PFSK-1 (cell line): Measurements from ENCODE around the gene NSL1.

Source experiments
- FOXP2 ChIP-seq: optimal IDR thresholded peaks from 2 replicates; pipeline ENCODE3; 2011; ENCODE audit warnings: borderline replicate concordance, control low read depth, inconsistent platforms; ENCODE audit not compliant: insufficient read depth; ENCODE audit errors: extremely low read length, extremely low read depth
- POLR2AphosphoS5 ChIP-seq: IDR thresholded peaks from 2 replicates; pipeline ENCODE4 v1.6.1; 2012; ENCODE audit warnings: low read depth, mild to moderate bottlenecking, control low read depth, low read length, moderate library complexity
- SIN3A ChIP-seq: IDR thresholded peaks from 2 replicates; pipeline ENCODE4 v1.6.1; 2012; ENCODE audit warnings: mild to moderate bottlenecking, low read length, moderate library complexity, borderline replicate concordance; ENCODE audit not compliant: insufficient read depth
- TAF1 ChIP-seq: IDR thresholded peaks from 2 replicates; pipeline ENCODE4 v1.6.1; 2012; ENCODE audit warnings: low read length, control low read depth, borderline replicate concordance; ENCODE audit not compliant: insufficient read depth
- TF ChIP-seq, protein P1 (sequence below), 2 experiments: IDR thresholded peaks; 2 replicates each; pipeline versions ENCODE4 v1.6.1 to v1.8.0; 2011 to 2012; ENCODE audit warnings: low read depth in 2 of 2, low read length in 2 of 2, control low read depth in 1 of 2, inconsistent platforms in 1 of 2, mild to moderate bottlenecking in 1 of 2, moderate library complexity in 1 of 2; ENCODE audit not compliant: insufficient read depth in 1 of 2

NSL1 gene

DNA sequence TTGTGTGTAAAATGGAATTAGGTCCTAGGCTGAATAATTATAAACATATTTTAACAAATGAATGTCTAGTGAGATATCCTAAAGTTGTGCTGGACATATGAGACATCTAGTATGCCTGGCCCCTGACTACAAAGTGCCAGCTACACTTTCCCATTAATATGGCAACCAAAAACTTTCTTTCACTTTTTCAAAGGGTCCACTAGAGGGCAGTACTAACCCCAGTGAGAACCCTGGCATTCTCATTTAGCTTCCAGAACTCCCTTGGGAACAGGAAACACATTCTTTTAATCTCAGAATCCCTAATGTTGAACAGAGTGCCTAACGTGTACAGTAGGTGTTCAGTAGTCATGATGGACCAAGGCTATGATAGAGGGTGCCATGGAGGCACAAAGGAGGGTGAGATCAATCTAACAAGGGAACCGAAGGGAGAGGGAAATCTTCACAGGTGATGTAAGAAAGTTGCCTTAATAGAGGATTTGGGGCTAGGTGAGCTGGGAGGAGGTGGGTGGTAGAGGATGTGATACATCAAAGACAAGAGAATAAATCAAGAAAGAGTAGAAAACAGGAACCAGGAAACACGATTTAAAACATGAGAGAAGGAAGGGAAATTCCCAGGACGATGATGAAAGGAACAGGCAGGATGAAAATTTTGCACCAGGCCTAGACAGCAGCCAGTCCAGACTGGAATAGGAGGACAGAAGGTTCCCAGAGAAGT lies 41.6 kb downstream of the NSL1 start:
- TF ChIP-seq FOXP2 (no peak), TAF1 (no peak), POLR2AphosphoS5 (no peak), SIN3A (no peak)
- TF ChIP-seq, protein P1, sequence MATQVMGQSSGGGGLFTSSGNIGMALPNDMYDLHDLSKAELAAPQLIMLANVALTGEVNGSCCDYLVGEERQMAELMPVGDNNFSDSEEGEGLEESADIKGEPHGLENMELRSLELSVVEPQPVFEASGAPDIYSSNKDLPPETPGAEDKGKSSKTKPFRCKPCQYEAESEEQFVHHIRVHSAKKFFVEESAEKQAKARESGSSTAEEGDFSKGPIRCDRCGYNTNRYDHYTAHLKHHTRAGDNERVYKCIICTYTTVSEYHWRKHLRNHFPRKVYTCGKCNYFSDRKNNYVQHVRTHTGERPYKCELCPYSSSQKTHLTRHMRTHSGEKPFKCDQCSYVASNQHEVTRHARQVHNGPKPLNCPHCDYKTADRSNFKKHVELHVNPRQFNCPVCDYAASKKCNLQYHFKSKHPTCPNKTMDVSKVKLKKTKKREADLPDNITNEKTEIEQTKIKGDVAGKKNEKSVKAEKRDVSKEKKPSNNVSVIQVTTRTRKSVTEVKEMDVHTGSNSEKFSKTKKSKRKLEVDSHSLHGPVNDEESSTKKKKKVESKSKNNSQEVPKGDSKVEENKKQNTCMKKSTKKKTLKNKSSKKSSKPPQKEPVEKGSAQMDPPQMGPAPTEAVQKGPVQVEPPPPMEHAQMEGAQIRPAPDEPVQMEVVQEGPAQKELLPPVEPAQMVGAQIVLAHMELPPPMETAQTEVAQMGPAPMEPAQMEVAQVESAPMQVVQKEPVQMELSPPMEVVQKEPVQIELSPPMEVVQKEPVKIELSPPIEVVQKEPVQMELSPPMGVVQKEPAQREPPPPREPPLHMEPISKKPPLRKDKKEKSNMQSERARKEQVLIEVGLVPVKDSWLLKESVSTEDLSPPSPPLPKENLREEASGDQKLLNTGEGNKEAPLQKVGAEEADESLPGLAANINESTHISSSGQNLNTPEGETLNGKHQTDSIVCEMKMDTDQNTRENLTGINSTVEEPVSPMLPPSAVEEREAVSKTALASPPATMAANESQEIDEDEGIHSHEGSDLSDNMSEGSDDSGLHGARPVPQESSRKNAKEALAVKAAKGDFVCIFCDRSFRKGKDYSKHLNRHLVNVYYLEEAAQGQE (IDR thresholded peaks at IDR 0.05; ENCODE audit: insufficient read depth in 1 of 2, low read depth in 2 of 2, low read length in 2 of 2) = no peak

DNA sequence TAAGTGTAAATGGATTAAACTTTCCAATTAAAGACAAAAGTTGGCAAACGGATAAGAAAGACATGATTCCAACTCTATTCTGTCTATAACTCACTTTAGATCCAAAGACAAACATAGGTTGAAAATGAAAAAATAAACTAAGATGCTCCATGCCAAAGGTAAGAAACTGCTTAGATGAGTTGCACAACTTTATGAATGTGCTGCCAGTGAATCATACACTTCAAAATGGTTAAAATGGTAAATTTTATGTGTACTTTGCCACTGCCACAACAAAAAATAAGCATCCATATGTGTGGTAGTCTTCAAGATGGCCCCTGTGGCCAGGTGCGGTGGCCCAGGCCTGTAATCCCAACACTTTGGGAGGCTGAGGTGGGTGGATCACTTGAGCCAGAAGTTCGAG lies 45.0 kb downstream of the NSL1 start:
- TF ChIP-seq, protein P1 (IDR thresholded peaks at IDR 0.05; ENCODE audit: insufficient read depth in 1 of 2, low read depth in 2 of 2, low read length in 2 of 2) = no peak
- TF ChIP-seq POLR2AphosphoS5 (no peak), FOXP2 (no peak), SIN3A (no peak), TAF1 (no peak)

DNA sequence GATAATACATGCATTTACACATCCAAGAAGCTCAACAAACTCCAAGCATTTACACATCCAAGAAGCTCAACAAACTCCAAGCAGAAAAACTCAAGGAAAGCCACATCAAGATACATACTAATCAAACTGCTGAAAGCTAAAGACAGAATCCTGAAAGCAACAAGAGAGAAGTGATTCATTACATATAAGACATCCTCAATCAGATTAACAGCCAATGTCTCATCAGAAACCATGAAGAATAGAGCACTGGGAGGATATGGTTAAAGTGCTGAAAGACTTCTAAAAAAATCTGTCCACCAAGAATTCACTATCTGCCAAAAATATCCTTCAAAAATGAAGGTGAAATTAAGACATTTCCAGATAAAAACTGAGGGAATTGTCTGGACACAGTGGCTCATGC lies 46.3 kb downstream of the NSL1 start:
- TF ChIP-seq TAF1 (no peak), FOXP2 (no peak), POLR2AphosphoS5 (no peak)
- TF ChIP-seq, protein P1 (IDR thresholded peaks at IDR 0.05; ENCODE audit: insufficient read depth in 1 of 2, low read depth in 2 of 2, low read length in 2 of 2) = no peak

DNA sequence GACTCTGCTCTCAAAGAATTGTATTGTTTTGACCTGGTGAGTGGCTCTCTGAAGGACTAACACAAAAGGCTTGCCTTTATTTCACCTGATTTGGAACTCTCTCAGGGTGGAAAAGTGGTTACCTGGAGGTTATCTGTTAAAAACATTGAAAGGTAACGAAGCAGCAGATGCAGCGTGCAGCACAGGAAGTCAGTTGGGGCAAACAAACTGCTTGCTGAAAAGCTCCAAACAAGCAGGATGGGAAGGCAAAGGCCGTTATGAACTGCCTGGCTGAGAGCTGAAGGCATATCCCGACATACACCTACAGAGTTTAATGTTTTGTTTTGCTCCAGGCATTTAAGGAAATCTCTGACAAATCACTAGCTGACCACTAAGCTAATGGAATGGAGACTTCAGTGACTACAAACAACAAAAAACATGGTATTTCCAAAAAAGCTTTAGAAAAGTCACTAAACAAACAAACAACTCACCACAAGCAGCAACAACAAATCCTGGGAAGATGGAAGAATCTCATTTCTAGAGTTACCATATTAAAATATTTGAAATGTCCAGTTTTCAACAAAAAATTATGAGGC lies 47.6 kb downstream of the NSL1 start:
- no peak for TF ChIP-seq SIN3A
- TF ChIP-seq FOXP2 = no peak
- TF ChIP-seq, protein P1 (IDR thresholded peaks at IDR 0.05; ENCODE audit: insufficient read depth in 1 of 2, low read depth in 2 of 2, low read length in 2 of 2) = no peak
- no peak for TF ChIP-seq TAF1
- no peak for TF ChIP-seq POLR2AphosphoS5

DNA sequence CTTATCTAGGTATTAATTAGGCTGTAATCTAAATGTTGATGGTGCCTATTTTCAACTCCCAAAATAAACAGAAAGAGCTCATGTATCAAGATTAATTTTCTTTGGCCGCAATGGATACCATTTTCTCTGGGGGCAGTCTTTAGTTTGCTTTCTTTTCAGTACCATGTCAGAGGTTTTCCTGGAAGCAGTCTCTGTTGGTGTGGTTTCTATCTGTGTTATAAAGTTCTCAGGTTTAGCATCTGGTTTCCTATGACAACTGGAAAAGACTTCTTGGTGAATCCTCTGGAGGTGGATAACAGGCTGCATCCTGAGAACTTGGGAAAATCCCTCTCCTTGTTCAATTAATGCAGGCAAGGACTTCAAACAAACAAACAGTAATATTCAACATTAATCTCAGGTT lies 53.2 kb downstream of the NSL1 start:
- TF ChIP-seq, protein P1 (IDR thresholded peaks at IDR 0.05; ENCODE audit: insufficient read depth in 1 of 2, low read depth in 2 of 2, low read length in 2 of 2) = peak in 1 of 2 experiments; percentile 51; a peak in 1 of 4 replicates
- no peak for TF ChIP-seq SIN3A
